BJ (cell line): ENCODE data around the gene SYNJ2. TPM values are rescaled to one million over a fixed set of nuclear protein-coding genes. Genes with fewer than 3 reads are reported as not detected.

Experiments used
- CTCF ChIA-PET: fragments of 350-600 bp; formaldehyde crosslinking; extraction: SDS; loops from one replicate; lab custom pipeline; 2021; ENCODE audit warnings: antibody characterized with exemption, inconsistent platforms; lab: Yijun Ruan, JAX
- POLR2A ChIA-PET: fragments of 300-600 bp; sonication (Branson Sonifier 250); formaldehyde crosslinking; extraction: SDS; loops from one replicate; lab custom pipeline; 2021; ENCODE audit warnings: antibody characterized with exemption; lab: Charles Lee
- DNase-seq: peaks from one replicate; pipeline ENCODE4 v3.0.0-alpha.2; 2011; ENCODE audit warnings: low read depth
- H3K27me3 ChIP-seq: 2 replicates; pipeline ENCODE4 v1.6.0; 2011; ENCODE audit warnings: low read length; ENCODE audit not compliant: control insufficient read depth, insufficient read depth
- H3K36me3 ChIP-seq: 2 replicates; pipeline ENCODE4 v1.5.1; 2011; ENCODE audit warnings: low read length; ENCODE audit not compliant: control insufficient read depth, insufficient read depth
- H3K4me3 ChIP-seq: 2 replicates; pipeline ENCODE4 v1.5.1; 2011; ENCODE audit warnings: low read depth, mild to moderate bottlenecking, control low read depth, low read length
- CTCF ChIP-seq: IDR thresholded peaks from 2 replicates; pipeline ENCODE4 v1.5.1; 2011; ENCODE audit warnings: low read depth, mild to moderate bottlenecking, control low read depth, inconsistent platforms, low read length, moderate library complexity; ENCODE audit not compliant: insufficient read depth
- polyA plus RNA-seq: library from polyadenylated mRNA; depleted of rRNA; stranded (reverse); fragments of >200 nt; gene quantifications from 2 replicates; pipeline ENCODE4 v1.2.3, GENCODE V29; 2011

SYNJ2 gene
- polyA plus RNA-seq, 1 experiment: 29.9 TPM

GRCh38 chr6:158005626-158006180 is 24.0 kb downstream of the SYNJ2 start:
- H3K36me3 ChIP-seq: 0 out of 2 replicates have a peak, but pooled peaks cover under 1% of the 10 kb centered on the region
- ChIA-PET POLR2A (no interaction called here), CTCF (interaction anchor here (1.2 to 2.1 kb wide), 3 partner anchors 10 to 55 kb away, joined by 3 to 5 read pairs (median 4); no protein-coding TSS in a partner anchor)
- TF ChIP-seq CTCF: no peak
- no peaks in the 10 kb centered on the region for H3K27me3 ChIP-seq
- H3K4me3 ChIP-seq: no peak overlapping the region
- no peak for DNase-seq

GRCh38 chr6:158006331-158006730 is 24.7 kb downstream of the SYNJ2 start:
- no peak for TF ChIP-seq CTCF
- Histone ChIP-seq H3K36me3 (no peaks in the 10 kb centered on the region), H3K27me3 (no peaks in the 10 kb centered on the region), H3K4me3 (no peak overlapping the region)
- ChIA-PET CTCF (interaction anchor here (1.2 to 2.1 kb wide), 3 partner anchors 11 to 55 kb away, joined by 3 to 5 read pairs (median 4); no protein-coding TSS in a partner anchor), POLR2A (no interaction called here)
- no peak for DNase-seq

GRCh38 chr6:158006821-158007570 is 25.3 kb downstream of the SYNJ2 start:
- DNase-seq: no peak
- Histone ChIP-seq H3K36me3 (no peaks in the 10 kb centered on the region), H3K4me3 (no peak overlapping the region), H3K27me3 (no peaks in the 10 kb centered on the region)
- ChIA-PET POLR2A (no interaction called here), CTCF (interaction anchor here (1.3 to 2.1 kb wide), 3 partner anchors 11 to 65 kb away, joined by 4 to 5 read pairs (median 4); no protein-coding TSS in a partner anchor)
- TF ChIP-seq CTCF: no peak

- no peak for DNase-seq
- no peak for TF ChIP-seq CTCF
- ChIA-PET CTCF (interaction anchor here (0.6 kb wide), 1 partner anchor 64 kb away, joined by 3 read pairs; no protein-coding TSS in a partner anchor), POLR2A (interaction anchor here (0.6 kb wide), 1 partner anchor 217 kb away, joined by 20 read pairs; no protein-coding TSS in a partner anchor)
- Histone ChIP-seq H3K27me3 (no peaks in the 10 kb centered on the region), H3K4me3 (no peak overlapping the region), H3K36me3 (no peaks in the 10 kb centered on the region)
Observed at GRCh38 chr6:158008864-158009113, 27.1 kb downstream of the SYNJ2 start.

GRCh38 chr6:158009114-158009891 is 27.6 kb downstream of the SYNJ2 start:
- no peak for TF ChIP-seq CTCF
- CTCF ChIA-PET: interaction anchor here (0.7 kb wide), 1 partner anchor 17 kb away, joined by 3 read pairs; no protein-coding TSS in a partner anchor
- Histone ChIP-seq H3K36me3 (no peaks in the 10 kb centered on the region), H3K27me3 (no peaks in the 10 kb centered on the region), H3K4me3 (no peak overlapping the region)
- DNase-seq: no peak
- POLR2A ChIA-PET: no interaction called here
